Peyer's patch (tissue), 4 donors: ENCODE results near the gene GYPA.
"Not testable (repeated sequence)": the region's sequence is repeated elsewhere in the genome, so short reads cannot be mapped to it uniquely, and the experiment has no call there.

Experiments used
- CTCF ChIP-seq, 6 experiments: fragments of 450-650 bp in 4 of 6; fragments of 200-600 bp in 2 of 6; sonication (generic) in 1 of 6; IDR thresholded peaks; one replicate each; pipeline ENCODE4 v1.5.1; 2017 to 2019; ENCODE audit warnings: antibody characterized with exemption in 6 of 6, mild to moderate bottlenecking in 3 of 6, moderate library complexity in 1 of 6
- POLR2A ChIP-seq, 2 donors: fragments of 450-650 bp; IDR thresholded peaks; one replicate each; pipeline ENCODE4 v1.5.1; 2017; ENCODE audit warnings: antibody characterized with exemption in 2 of 2, mild to moderate bottlenecking in 2 of 2, moderate library complexity in 2 of 2

- not testable (repeated sequence) for TF ChIP-seq CTCF, POLR2A (IDR thresholded peaks at IDR 0.05)
Observed at GRCh38 chr4:144137137-144137931, 3.2 kb downstream of the GYPA start.
